ENCODE measurements around the gene CAMK1D. TPM values are rescaled to one million over a fixed set of nuclear protein-coding genes. Genes with fewer than 3 reads are reported as not detected.

Gene CAMK1D
- total RNA-seq, 1 experiment from 2014 or later = 10.2 TPM

DNA sequence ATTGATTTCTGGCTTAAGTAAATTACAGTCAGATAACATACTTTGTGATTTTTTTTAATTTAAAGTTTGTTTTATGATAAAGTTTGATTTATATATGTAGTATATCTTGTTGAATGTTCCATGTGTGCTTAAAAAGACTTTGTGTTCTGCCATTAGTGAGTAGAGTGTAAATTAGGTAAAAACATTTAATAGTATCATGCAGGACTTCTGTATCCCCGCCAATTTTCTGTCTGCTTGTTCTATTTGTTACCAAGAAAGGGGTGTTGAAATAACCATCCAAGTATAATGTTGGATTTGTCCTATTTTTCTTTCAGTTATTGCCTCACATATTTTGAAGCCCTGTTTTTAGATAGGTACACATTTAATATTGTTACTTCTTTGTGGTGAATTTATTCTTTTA is 172.1 kb downstream of the CAMK1D start:
- Mint-ChIP-seq H3K27ac (no peak overlapping the region), H3K4me1 (no peaks in the 10 kb centered on the region), H3K9me3 (peaks cover 31% of the 10 kb centered on the region), H3K36me3 (peaks cover 27% of the 10 kb centered on the region), H3K4me3 (no peak overlapping the region), H3K27me3 (ENCODE audit: low read depth) (peaks cover 7% of the 10 kb centered on the region; the same call in 1 of the 2 replicates)
- POLR2A ChIA-PET = no interaction called here
- CTCF ChIA-PET = no interaction called here
- ATAC-seq (no peak), DNase-seq (ENCODE audit: low spot score) (no peak)
- TF ChIP-seq, protein P1, sequence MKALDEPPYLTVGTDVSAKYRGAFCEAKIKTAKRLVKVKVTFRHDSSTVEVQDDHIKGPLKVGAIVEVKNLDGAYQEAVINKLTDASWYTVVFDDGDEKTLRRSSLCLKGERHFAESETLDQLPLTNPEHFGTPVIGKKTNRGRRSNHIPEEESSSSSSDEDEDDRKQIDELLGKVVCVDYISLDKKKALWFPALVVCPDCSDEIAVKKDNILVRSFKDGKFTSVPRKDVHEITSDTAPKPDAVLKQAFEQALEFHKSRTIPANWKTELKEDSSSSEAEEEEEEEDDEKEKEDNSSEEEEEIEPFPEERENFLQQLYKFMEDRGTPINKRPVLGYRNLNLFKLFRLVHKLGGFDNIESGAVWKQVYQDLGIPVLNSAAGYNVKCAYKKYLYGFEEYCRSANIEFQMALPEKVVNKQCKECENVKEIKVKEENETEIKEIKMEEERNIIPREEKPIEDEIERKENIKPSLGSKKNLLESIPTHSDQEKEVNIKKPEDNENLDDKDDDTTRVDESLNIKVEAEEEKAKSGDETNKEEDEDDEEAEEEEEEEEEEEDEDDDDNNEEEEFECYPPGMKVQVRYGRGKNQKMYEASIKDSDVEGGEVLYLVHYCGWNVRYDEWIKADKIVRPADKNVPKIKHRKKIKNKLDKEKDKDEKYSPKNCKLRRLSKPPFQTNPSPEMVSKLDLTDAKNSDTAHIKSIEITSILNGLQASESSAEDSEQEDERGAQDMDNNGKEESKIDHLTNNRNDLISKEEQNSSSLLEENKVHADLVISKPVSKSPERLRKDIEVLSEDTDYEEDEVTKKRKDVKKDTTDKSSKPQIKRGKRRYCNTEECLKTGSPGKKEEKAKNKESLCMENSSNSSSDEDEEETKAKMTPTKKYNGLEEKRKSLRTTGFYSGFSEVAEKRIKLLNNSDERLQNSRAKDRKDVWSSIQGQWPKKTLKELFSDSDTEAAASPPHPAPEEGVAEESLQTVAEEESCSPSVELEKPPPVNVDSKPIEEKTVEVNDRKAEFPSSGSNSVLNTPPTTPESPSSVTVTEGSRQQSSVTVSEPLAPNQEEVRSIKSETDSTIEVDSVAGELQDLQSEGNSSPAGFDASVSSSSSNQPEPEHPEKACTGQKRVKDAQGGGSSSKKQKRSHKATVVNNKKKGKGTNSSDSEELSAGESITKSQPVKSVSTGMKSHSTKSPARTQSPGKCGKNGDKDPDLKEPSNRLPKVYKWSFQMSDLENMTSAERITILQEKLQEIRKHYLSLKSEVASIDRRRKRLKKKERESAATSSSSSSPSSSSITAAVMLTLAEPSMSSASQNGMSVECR (CRISPR knock-in tag; IDR thresholded peaks at IDR 0.05; ENCODE audit: borderline replicate concordance) = no peak
- TF ChIP-seq MXD4 (CRISPR knock-in tag; IDR thresholded peaks at IDR 0.05; ENCODE audit: borderline replicate concordance) (no peak), RORB (CRISPR knock-in tag; IDR thresholded peaks at IDR 0.05) (no peak), ETV6 (CRISPR knock-in tag; IDR thresholded peaks at IDR 0.05) (no peak), SP1 (CRISPR knock-in tag; conservative IDR thresholded peaks at IDR 0.05) (no peak), SMAD3 (CRISPR knock-in tag; IDR thresholded peaks at IDR 0.05; ENCODE audit: borderline replicate concordance) (no peak), ZNF671 (CRISPR knock-in tag; IDR thresholded peaks at IDR 0.05) (no peak), PRRX2 (CRISPR knock-in tag; IDR thresholded peaks at IDR 0.05) (no peak), ZNF121 (CRISPR knock-in tag; IDR thresholded peaks at IDR 0.05) (no peak), ELF4 (CRISPR knock-in tag; IDR thresholded peaks at IDR 0.05; ENCODE audit: low read depth) (no peak), NFE2L1 (CRISPR knock-in tag; IDR thresholded peaks at IDR 0.05) (no peak)
- TF ChIP-seq, protein P2, sequence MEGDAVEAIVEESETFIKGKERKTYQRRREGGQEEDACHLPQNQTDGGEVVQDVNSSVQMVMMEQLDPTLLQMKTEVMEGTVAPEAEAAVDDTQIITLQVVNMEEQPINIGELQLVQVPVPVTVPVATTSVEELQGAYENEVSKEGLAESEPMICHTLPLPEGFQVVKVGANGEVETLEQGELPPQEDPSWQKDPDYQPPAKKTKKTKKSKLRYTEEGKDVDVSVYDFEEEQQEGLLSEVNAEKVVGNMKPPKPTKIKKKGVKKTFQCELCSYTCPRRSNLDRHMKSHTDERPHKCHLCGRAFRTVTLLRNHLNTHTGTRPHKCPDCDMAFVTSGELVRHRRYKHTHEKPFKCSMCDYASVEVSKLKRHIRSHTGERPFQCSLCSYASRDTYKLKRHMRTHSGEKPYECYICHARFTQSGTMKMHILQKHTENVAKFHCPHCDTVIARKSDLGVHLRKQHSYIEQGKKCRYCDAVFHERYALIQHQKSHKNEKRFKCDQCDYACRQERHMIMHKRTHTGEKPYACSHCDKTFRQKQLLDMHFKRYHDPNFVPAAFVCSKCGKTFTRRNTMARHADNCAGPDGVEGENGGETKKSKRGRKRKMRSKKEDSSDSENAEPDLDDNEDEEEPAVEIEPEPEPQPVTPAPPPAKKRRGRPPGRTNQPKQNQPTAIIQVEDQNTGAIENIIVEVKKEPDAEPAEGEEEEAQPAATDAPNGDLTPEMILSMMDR (IDR thresholded peaks at IDR 0.05) = no peak
- TF ChIP-seq, protein P3, sequence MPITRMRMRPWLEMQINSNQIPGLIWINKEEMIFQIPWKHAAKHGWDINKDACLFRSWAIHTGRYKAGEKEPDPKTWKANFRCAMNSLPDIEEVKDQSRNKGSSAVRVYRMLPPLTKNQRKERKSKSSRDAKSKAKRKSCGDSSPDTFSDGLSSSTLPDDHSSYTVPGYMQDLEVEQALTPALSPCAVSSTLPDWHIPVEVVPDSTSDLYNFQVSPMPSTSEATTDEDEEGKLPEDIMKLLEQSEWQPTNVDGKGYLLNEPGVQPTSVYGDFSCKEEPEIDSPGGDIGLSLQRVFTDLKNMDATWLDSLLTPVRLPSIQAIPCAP (CRISPR knock-in tag; IDR thresholded peaks at IDR 0.05) = no peak
- TF ChIP-seq, protein P4, sequence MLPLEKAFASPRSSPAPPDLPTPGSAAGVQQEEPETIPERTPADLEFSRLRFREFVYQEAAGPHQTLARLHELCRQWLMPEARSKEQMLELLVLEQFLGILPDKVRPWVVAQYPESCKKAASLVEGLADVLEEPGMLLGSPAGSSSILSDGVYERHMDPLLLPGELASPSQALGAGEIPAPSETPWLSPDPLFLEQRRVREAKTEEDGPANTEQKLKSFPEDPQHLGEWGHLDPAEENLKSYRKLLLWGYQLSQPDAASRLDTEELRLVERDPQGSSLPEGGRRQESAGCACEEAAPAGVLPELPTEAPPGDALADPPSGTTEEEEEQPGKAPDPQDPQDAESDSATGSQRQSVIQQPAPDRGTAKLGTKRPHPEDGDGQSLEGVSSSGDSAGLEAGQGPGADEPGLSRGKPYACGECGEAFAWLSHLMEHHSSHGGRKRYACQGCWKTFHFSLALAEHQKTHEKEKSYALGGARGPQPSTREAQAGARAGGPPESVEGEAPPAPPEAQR (CRISPR knock-in tag; IDR thresholded peaks at IDR 0.05) = no peak
- TF ChIP-seq, protein P5, sequence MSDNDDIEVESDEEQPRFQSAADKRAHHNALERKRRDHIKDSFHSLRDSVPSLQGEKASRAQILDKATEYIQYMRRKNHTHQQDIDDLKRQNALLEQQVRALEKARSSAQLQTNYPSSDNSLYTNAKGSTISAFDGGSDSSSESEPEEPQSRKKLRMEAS (CRISPR knock-in tag; IDR thresholded peaks at IDR 0.05) = no peak
- TF ChIP-seq, protein P6, sequence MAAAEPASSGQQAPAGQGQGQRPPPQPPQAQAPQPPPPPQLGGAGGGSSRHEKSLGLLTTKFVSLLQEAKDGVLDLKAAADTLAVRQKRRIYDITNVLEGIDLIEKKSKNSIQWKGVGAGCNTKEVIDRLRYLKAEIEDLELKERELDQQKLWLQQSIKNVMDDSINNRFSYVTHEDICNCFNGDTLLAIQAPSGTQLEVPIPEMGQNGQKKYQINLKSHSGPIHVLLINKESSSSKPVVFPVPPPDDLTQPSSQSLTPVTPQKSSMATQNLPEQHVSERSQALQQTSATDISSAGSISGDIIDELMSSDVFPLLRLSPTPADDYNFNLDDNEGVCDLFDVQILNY (CRISPR knock-in tag; IDR thresholded peaks at IDR 0.05) = no peak
- TF ChIP-seq, protein P7, sequence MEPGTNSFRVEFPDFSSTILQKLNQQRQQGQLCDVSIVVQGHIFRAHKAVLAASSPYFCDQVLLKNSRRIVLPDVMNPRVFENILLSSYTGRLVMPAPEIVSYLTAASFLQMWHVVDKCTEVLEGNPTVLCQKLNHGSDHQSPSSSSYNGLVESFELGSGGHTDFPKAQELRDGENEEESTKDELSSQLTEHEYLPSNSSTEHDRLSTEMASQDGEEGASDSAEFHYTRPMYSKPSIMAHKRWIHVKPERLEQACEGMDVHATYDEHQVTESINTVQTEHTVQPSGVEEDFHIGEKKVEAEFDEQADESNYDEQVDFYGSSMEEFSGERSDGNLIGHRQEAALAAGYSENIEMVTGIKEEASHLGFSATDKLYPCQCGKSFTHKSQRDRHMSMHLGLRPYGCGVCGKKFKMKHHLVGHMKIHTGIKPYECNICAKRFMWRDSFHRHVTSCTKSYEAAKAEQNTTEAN (CRISPR knock-in tag; IDR thresholded peaks at IDR 0.05) = no peak
- TF ChIP-seq, protein P8, sequence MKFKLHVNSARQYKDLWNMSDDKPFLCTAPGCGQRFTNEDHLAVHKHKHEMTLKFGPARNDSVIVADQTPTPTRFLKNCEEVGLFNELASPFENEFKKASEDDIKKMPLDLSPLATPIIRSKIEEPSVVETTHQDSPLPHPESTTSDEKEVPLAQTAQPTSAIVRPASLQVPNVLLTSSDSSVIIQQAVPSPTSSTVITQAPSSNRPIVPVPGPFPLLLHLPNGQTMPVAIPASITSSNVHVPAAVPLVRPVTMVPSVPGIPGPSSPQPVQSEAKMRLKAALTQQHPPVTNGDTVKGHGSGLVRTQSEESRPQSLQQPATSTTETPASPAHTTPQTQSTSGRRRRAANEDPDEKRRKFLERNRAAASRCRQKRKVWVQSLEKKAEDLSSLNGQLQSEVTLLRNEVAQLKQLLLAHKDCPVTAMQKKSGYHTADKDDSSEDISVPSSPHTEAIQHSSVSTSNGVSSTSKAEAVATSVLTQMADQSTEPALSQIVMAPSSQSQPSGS (CRISPR knock-in tag; IDR thresholded peaks at IDR 0.05; ENCODE audit: borderline replicate concordance, low read depth) = no peak
- TF ChIP-seq, protein P9, sequence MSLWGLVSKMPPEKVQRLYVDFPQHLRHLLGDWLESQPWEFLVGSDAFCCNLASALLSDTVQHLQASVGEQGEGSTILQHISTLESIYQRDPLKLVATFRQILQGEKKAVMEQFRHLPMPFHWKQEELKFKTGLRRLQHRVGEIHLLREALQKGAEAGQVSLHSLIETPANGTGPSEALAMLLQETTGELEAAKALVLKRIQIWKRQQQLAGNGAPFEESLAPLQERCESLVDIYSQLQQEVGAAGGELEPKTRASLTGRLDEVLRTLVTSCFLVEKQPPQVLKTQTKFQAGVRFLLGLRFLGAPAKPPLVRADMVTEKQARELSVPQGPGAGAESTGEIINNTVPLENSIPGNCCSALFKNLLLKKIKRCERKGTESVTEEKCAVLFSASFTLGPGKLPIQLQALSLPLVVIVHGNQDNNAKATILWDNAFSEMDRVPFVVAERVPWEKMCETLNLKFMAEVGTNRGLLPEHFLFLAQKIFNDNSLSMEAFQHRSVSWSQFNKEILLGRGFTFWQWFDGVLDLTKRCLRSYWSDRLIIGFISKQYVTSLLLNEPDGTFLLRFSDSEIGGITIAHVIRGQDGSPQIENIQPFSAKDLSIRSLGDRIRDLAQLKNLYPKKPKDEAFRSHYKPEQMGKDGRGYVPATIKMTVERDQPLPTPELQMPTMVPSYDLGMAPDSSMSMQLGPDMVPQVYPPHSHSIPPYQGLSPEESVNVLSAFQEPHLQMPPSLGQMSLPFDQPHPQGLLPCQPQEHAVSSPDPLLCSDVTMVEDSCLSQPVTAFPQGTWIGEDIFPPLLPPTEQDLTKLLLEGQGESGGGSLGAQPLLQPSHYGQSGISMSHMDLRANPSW (CRISPR knock-in tag; conservative IDR thresholded peaks at IDR 0.05; ENCODE audit: low read depth) = no peak

Measured in WTC11 (cell line).